KMS-11 (cell line): ENCODE results near the gene PCDHB13.
"Not testable (repeated sequence)": the region's sequence is repeated elsewhere in the genome, so short reads cannot be mapped to it uniquely, and the experiment has no call there.

Experiments
- H2AFZ ChIP-seq: fragments of 200-600 bp; sonication (generic); 2 replicates; pipeline ENCODE4 v1.6.1; 2016; ENCODE audit warnings: antibody characterized with exemption, mixed run types, low read depth
- H3K27ac ChIP-seq: fragments of 200-600 bp; sonication (generic); 2 replicates; pipeline ENCODE4 v1.6.1; 2016; ENCODE audit warnings: mild to moderate bottlenecking, mixed run types
- H3K27me3 ChIP-seq: fragments of 200-600 bp; sonication (generic); 2 replicates; pipeline ENCODE4 v1.6.1; 2017; ENCODE audit warnings: mild to moderate bottlenecking, low read depth, mixed run types, moderate library complexity; ENCODE audit not compliant: insufficient read depth
- H3K36me3 ChIP-seq: fragments of 200-600 bp; sonication (generic); 2 replicates; pipeline ENCODE4 v1.6.1; 2017; ENCODE audit warnings: mild to moderate bottlenecking, mixed run types; ENCODE audit not compliant: insufficient read depth
- H3K4me1 ChIP-seq: fragments of 200-600 bp; sonication (generic); 2 replicates; pipeline ENCODE4 v1.6.1; 2016; ENCODE audit warnings: mild to moderate bottlenecking, low read depth, mixed run types; ENCODE audit not compliant: poor library complexity, severe bottlenecking
- H3K4me2 ChIP-seq: fragments of 200-600 bp; sonication (generic); 2 replicates; pipeline ENCODE4 v1.7.0; 2016; ENCODE audit warnings: mild to moderate bottlenecking, mixed run types
- H3K4me3 ChIP-seq: fragments of 200-600 bp; sonication (generic); IDR thresholded peaks from 2 replicates; pipeline ENCODE4 v1.6.1; 2017; ENCODE audit warnings: low read depth, low read length, mixed read lengths; ENCODE audit not compliant: insufficient read depth
- H3K79me2 ChIP-seq: fragments of 200-600 bp; sonication (generic); 2 replicates; pipeline ENCODE4 v1.6.1; 2016; ENCODE audit warnings: low read depth, mixed run types; ENCODE audit not compliant: insufficient read depth
- H3K9ac ChIP-seq: fragments of 200-600 bp; sonication (generic); 2 replicates; pipeline ENCODE4 v1.6.1; 2016; ENCODE audit warnings: mild to moderate bottlenecking, mixed run types
- H4K20me1 ChIP-seq: fragments of 200-600 bp; sonication (generic); 2 replicates; pipeline ENCODE4 v1.6.1; 2016; ENCODE audit warnings: mild to moderate bottlenecking, mixed run types; ENCODE audit not compliant: insufficient read depth
- CTCF ChIP-seq: fragments of 200-600 bp; sonication (generic); conservative IDR thresholded peaks from 2 replicates; pipeline ENCODE4 v1.6.1; 2017; ENCODE audit warnings: low read depth, mild to moderate bottlenecking, antibody characterized with exemption, low read length, moderate library complexity, mixed read lengths

The PCDHB13 gene

DNA sequence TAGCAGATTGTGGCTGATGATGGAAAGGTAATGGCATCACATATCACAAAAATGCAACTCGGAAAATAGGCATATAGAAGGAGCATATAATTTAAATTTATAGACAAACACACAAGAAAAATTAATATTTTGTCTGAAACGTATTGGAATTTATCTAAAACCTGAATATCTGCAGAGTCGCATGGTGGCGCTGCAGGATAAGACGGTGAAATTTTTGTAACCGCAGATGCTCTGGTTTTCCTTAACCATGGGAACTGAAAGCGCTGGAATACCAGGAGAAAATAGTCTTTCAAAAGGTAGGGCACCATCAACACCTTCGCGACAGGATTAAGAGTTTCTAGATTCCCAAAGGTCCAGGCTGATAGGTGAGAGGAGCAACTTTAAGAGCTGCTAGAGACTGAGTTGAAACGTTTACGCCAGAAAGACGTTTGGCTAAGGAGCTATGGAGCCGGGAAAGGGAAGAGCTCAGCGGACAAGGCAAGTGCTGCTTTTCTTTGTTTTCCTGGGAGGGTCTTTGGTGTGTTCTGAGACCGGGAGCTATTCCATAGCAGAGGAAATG, 20.5 kb downstream of the PCDHB13 start:
- no peak overlapping the region for H2AFZ ChIP-seq
- no peaks in the 10 kb centered on the region for H3K79me2 ChIP-seq
- H3K4me2 ChIP-seq, result no peak overlapping the region
- H4K20me1 ChIP-seq, result no peaks in the 10 kb centered on the region
- H3K4me3 ChIP-seq, result no peak overlapping the region
- no peaks in the 10 kb centered on the region for H3K36me3 ChIP-seq
- H3K27ac ChIP-seq, result no peak overlapping the region
- no peak for TF ChIP-seq CTCF
- H3K27me3 ChIP-seq, result no peaks in the 10 kb centered on the region
- H3K9ac ChIP-seq, result no peak overlapping the region
- no peaks in the 10 kb centered on the region for H3K4me1 ChIP-seq

DNA sequence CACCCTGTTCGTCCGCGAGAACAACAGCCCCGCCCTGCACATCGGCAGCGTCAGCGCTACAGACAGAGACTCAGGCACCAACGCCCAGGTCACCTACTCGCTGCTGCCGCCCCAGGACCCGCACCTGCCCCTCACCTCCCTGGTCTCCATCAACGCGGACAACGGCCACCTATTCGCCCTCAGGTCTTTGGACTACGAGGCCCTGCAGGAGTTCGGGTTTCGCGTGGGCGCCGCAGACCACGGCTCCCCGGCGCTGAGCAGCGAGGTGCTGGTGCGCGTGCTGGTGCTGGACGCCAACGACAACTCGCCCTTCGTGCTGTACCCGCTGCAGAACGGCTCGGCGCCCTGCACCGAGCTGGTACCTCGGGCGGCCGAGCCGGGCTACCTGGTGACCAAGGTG, 22.2 kb downstream of the PCDHB13 start:
- H2AFZ ChIP-seq, H3K27ac ChIP-seq, H3K9ac ChIP-seq, H3K36me3 ChIP-seq, H3K4me2 ChIP-seq, H3K4me1 ChIP-seq, H3K79me2 ChIP-seq, H3K4me3 ChIP-seq, H4K20me1 ChIP-seq, H3K27me3 ChIP-seq: not testable (repeated sequence)

DNA sequence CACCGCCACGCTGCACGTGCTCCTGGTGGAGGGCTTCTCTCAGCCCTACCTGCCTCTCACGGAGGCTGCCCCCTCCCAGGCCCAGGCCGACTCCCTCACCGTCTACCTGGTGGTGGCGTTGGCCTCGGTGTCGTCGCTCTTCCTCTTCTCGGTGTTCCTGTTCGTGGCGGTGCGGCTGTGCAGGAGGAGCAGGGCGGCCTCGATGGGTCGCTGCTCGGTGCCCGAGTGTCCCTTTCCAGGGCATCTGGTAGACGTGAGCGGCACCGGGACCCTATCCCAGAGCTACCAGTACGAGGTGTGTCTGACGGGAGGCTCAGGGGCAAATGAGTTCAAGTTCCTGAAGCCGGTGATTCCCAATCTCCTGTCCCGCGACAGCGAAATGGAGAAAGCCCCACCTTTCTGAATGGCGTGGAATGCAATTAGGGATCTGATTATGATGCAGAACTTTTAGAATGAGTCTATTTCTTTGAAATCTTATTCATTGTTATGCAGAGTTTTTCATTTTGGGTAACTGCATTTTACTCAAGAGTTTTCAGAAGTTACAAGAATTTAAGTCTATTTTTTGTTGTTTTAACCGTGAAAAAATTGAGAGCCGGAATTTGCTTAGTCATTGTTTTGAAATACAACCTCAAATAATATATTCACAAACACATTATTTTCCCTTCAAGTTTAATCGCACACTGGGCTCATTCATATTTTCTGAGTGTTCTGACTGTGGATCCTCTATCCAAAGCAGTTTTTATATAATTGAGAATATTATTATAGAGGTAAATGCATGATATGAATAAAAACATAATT, 23.0 kb downstream of the PCDHB13 start:
- Histone ChIP-seq H3K4me1 (no peaks in the 10 kb centered on the region), H3K4me3 (no peak overlapping the region), H3K79me2 (no peaks in the 10 kb centered on the region), H3K36me3 (no peaks in the 10 kb centered on the region), H3K27me3 (no peaks in the 10 kb centered on the region), H3K9ac (no peak overlapping the region), H3K4me2 (no peak overlapping the region), H3K27ac (no peak overlapping the region), H2AFZ (no peak overlapping the region), H4K20me1 (no peaks in the 10 kb centered on the region)
- TF ChIP-seq CTCF, result no peak

- H3K79me2 ChIP-seq, result no peaks in the 10 kb centered on the region
- no peak overlapping the region for H3K4me3 ChIP-seq
- H3K4me1 ChIP-seq, result no peaks in the 10 kb centered on the region
- H2AFZ ChIP-seq, result no peak overlapping the region
- no peaks in the 10 kb centered on the region for H3K27me3 ChIP-seq
- no peak overlapping the region for H3K27ac ChIP-seq
- H3K36me3 ChIP-seq, result no peaks in the 10 kb centered on the region
- H3K9ac ChIP-seq, result no peak overlapping the region
- no peaks in the 10 kb centered on the region for H4K20me1 ChIP-seq
- no peak overlapping the region for H3K4me2 ChIP-seq
- no peak for TF ChIP-seq CTCF
These were observed 27.8 kb downstream of the PCDHB13 start for GRCh38 chr5:141241496-141241895.

GRCh38 chr5:141245250-141245717, 31.6 kb downstream of the PCDHB13 start, which contains the start of gene PCDHB15:
Gene PCDHB15, plus strand, starts transcription at chr5:141245395. Its CDS starts 184 bp downstream, at chr5:141245579.
- no peaks in the 10 kb centered on the region for H3K79me2 ChIP-seq
- H3K4me2 ChIP-seq, result no peak within 1 kb of the TSS
- H3K4me1 ChIP-seq, result no peaks in the 10 kb centered on the region
- H3K9ac ChIP-seq, result no peak within 1 kb of the TSS
- no peaks in the 10 kb centered on the region for H4K20me1 ChIP-seq
- H3K36me3 ChIP-seq, result no peaks in the 10 kb centered on the region
- no peak within 1 kb of the TSS for H3K4me3 ChIP-seq
- TF ChIP-seq CTCF, result no peak
- no peak within 1 kb of the TSS for H3K27ac ChIP-seq
- H3K27me3 ChIP-seq, result no peaks in the 10 kb centered on the region
- H2AFZ ChIP-seq, result no peak within 1 kb of the TSS

DNA sequence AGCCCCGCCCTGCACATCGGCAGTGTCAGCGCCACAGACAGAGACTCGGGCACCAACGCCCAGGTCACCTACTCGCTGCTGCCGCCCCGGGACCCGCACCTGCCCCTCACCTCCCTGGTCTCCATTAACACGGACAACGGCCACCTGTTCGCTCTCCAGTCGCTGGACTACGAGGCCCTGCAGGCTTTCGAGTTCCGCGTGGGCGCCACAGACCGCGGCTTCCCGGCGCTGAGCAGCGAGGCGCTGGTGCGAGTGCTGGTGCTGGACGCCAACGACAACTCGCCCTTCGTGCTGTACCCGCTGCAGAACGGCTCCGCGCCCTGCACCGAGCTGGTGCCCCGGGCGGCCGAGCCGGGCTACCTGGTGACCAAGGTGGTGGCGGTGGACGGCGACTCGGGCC, 33.3 kb downstream of the PCDHB13 start:
- not testable (repeated sequence) for H3K36me3 ChIP-seq, H3K79me2 ChIP-seq, H2AFZ ChIP-seq, H3K4me1 ChIP-seq, H4K20me1 ChIP-seq, H3K4me3 ChIP-seq, H3K27me3 ChIP-seq, H3K27ac ChIP-seq, H3K4me2 ChIP-seq, H3K9ac ChIP-seq

GRCh38 chr5:141247434-141247833, 33.7 kb downstream of the PCDHB13 start:
- H2AFZ ChIP-seq, H3K27me3 ChIP-seq, H3K27ac ChIP-seq, H4K20me1 ChIP-seq, H3K4me3 ChIP-seq, H3K79me2 ChIP-seq, H3K4me1 ChIP-seq, H3K4me2 ChIP-seq, H3K9ac ChIP-seq, H3K36me3 ChIP-seq: not testable (repeated sequence)
